Thyroid gland (tissue), 4 donors: ENCODE measurements around the gene CST7. TPM values are rescaled to one million over a fixed set of nuclear protein-coding genes. Genes with fewer than 3 reads are reported as not detected.
A peak's percentile ranks its signal among the peaks of the same experiment; 100 is the strongest.

Experiments used
- DNase-seq, 2 donors: peaks; one replicate each; pipeline ENCODE4 v3.0.0-alpha.2; 2019
- H3K27ac ChIP-seq, 3 donors: fragments of 200-600 bp; sonication (generic); 1 replicate in 2 of 3; 2 replicates in 1 of 3; pipeline ENCODE4 v1.5.1; 2016 to 2019; ENCODE audit warnings: mild to moderate bottlenecking in 1 of 3, moderate library complexity in 1 of 3
- H3K27me3 ChIP-seq: fragments of 200-600 bp; sonication (generic); one replicate; pipeline ENCODE4 v1.5.1; 2019
- H3K36me3 ChIP-seq, 2 donors: fragments of 200-600 bp; sonication (generic); one replicate each; pipeline ENCODE4 v1.5.1; 2016 to 2019
- H3K4me1 ChIP-seq, 2 donors: fragments of 200-600 bp; sonication (generic); one replicate each; pipeline ENCODE4 v1.5.1; 2017 to 2019
- H3K4me3 ChIP-seq, 3 donors: fragments of 200-600 bp; sonication (generic); replicated peaks in 1 of 3; 1 replicate in 2 of 3; 2 replicates in 1 of 3; pipeline ENCODE4 v1.5.1; 2016; ENCODE audit warnings: mild to moderate bottlenecking in 1 of 3
- H3K9me3 ChIP-seq: fragments of 200-600 bp; sonication (generic); one replicate; pipeline ENCODE4 v1.5.1; 2017
- CTCF ChIP-seq, 6 experiments: fragments of 200-600 bp in 3 of 6; fragments of 450-650 bp in 3 of 6; sonication (generic) in 3 of 6; IDR thresholded peaks; one replicate each; pipeline ENCODE4 v1.5.1; 2016 to 2019; ENCODE audit warnings: antibody characterized with exemption in 6 of 6, mild to moderate bottlenecking in 2 of 6, inconsistent platforms in 1 of 6, moderate library complexity in 1 of 6
- POLR2A ChIP-seq, 2 donors: fragments of 450-650 bp; IDR thresholded peaks; one replicate each; pipeline ENCODE4 v1.6.1; 2017; ENCODE audit warnings: antibody characterized with exemption in 2 of 2, mild to moderate bottlenecking in 2 of 2, moderate library complexity in 1 of 2
- WGBS, 2 donors: methylation state at CpG; one replicate each; pipeline ENCODE4 v1.1.5; 2017; 5-methylcytosine and 5-hydroxymethylcytosine counted together
- intact Hi-C: fragments of 100-400 bp; cut with DNase I; formaldehyde crosslinking; loops from one replicate; pipeline ENCODE4 v1.15.1; 2023
- total RNA-seq, 4 donors: library from RNA; depleted of rRNA; stranded (reverse); fragments of >200 nt; gene quantifications; one replicate each; pipeline ENCODE4 v1.2.3, GENCODE V29; 2016

The CST7 gene
- total RNA-seq, 4 donors from 2014 or later, result 1.3 to 3.6 (median 2.5) TPM

GRCh38 chr20:24977797-24978196 is 28.7 kb downstream of the CST7 start:
- H3K36me3 ChIP-seq, result peaks cover 18 to 22% of the 10 kb centered on the region in 2 donors
- peak overlapping the region in 2 of 3 donors; percentile 26 to 37 for H3K27ac ChIP-seq
- peak in 1 of 2 donors; percentile 39 for DNase-seq
- H3K4me1 ChIP-seq, result peaks cover 4 to 26% of the 10 kb centered on the region in 2 donors
- 68 to 73% methylated on average over 3 of the region's 3 CpGs for WGBS, 2 donors
- TF ChIP-seq CTCF (IDR thresholded peaks at IDR 0.05) (no peak), POLR2A (IDR thresholded peaks at IDR 0.05) (no peak)
- no peaks in the 10 kb centered on the region for H3K9me3 ChIP-seq
- no peak overlapping the region for H3K4me3 ChIP-seq
- intact Hi-C loops, result no loop called here
- H3K27me3 ChIP-seq, result no peaks in the 10 kb centered on the region

GRCh38 chr20:24978513-24978912 is 29.4 kb downstream of the CST7 start:
- Histone ChIP-seq H3K27ac (no peak overlapping the region), H3K27me3 (no peaks in the 10 kb centered on the region), H3K36me3 (peaks cover 12 to 16% of the 10 kb centered on the region in 2 donors), H3K4me1 (peaks cover 9 to 33% of the 10 kb centered on the region in 2 donors), H3K9me3 (no peaks in the 10 kb centered on the region), H3K4me3 (no peak overlapping the region)
- TF ChIP-seq POLR2A (IDR thresholded peaks at IDR 0.05) (no peak), CTCF (IDR thresholded peaks at IDR 0.05) (no peak)
- intact Hi-C loops, result no loop called here
- DNase-seq, result no peak
- 89 to 91% methylated on average over 6 to 8 of the region's 8 CpGs for WGBS, 2 donors

- H3K36me3 ChIP-seq, result peaks cover 12 to 14% of the 10 kb centered on the region in 2 donors
- no peak for DNase-seq
- TF ChIP-seq POLR2A (IDR thresholded peaks at IDR 0.05) (no peak), CTCF (IDR thresholded peaks at IDR 0.05) (no peak)
- peaks cover 14 to 41% of the 10 kb centered on the region in 2 donors for H3K4me1 ChIP-seq
- no peak overlapping the region for H3K27ac ChIP-seq
- H3K9me3 ChIP-seq, result no peaks in the 10 kb centered on the region
- no peaks in the 10 kb centered on the region for H3K27me3 ChIP-seq
- intact Hi-C loops, result no loop called here
- WGBS, 2 donors, result 92 to 95% methylated on average over 15 of the region's 15 CpGs
- no peak overlapping the region for H3K4me3 ChIP-seq
These were observed 30.2 kb downstream of the CST7 start for GRCh38 chr20:24979036-24979960.

GRCh38 chr20:24980291-24981053 is 31.4 kb downstream of the CST7 start:
- TF ChIP-seq CTCF (IDR thresholded peaks at IDR 0.05) (no peak), POLR2A (IDR thresholded peaks at IDR 0.05) (no peak)
- Histone ChIP-seq H3K27me3 (no peaks in the 10 kb centered on the region), H3K36me3 (peaks cover 7 to 12% of the 10 kb centered on the region in 2 donors), H3K27ac (no peak overlapping the region), H3K9me3 (no peaks in the 10 kb centered on the region), H3K4me3 (no peak overlapping the region), H3K4me1 (peaks cover 25 to 53% of the 10 kb centered on the region in 2 donors)
- intact Hi-C loops, result loop anchor here (10.0 kb wide), 1 partner anchor 46 kb away; no protein-coding TSS in a partner anchor
- DNase-seq, result no peak
- 96 to 98% methylated on average over 24 to 26 of the region's 34 CpGs for WGBS, 2 donors
